Measurements from ENCODE around the gene TNFRSF12A.

DNA sequence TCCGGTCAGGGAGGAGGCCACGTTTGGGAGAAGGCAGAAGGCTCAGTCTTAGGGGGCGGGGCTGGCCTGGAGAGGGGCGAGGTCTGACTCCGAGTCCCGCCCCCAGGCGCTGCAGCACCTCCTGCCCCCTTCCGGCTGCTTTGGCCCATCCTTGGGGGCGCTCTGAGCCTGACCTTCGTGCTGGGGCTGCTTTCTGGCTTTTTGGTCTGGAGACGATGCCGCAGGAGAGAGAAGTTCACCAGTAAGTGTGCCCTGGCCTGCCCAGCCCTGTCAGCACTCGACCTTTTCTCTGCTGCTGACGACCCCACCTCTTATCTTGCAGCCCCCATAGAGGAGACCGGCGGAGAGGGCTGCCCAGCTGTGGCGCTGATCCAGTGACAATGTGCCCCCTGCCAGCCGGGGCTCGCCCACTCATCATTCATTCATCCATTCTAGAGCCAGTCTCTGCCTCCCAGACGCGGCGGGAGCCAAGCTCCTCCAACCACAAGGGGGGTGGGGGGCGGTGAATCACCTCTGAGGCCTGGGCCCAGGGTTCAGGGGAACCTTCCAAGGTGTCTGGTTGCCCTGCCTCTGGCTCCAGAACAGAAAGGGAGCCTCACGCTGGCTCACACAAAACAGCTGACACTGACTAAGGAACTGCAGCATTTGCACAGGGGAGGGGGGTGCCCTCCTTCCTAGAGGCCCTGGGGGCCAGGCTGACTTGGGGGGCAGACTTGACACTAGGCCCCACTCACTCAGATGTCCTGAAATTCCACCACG is 1.5 kb downstream of the TNFRSF12A start:
- TF ChIP-seq SP1 (IDR thresholded peaks at IDR 0.05) (no peak), FOXK2 (IDR thresholded peaks at IDR 0.05) (no peak), NFRKB (IDR thresholded peaks at IDR 0.05) (no peak), LEF1 (IDR thresholded peaks at IDR 0.05; ENCODE audit: borderline replicate concordance) (no peak), BHLHE40 (IDR thresholded peaks at IDR 0.05; ENCODE audit: borderline replicate concordance) (no peak), HDGF (IDR thresholded peaks at IDR 0.05; ENCODE audit: borderline replicate concordance) (no peak), FOXA1 (IDR thresholded peaks at IDR 0.05) (no peak), FOXM1 (IDR thresholded peaks at IDR 0.05; ENCODE audit: borderline replicate concordance) (no peak), ZNF384 (IDR thresholded peaks at IDR 0.05) (no peak), ELF4 (IDR thresholded peaks at IDR 0.05) (no peak), ARNT (IDR thresholded peaks at IDR 0.05) (no peak)
- TF ChIP-seq, protein P1, sequence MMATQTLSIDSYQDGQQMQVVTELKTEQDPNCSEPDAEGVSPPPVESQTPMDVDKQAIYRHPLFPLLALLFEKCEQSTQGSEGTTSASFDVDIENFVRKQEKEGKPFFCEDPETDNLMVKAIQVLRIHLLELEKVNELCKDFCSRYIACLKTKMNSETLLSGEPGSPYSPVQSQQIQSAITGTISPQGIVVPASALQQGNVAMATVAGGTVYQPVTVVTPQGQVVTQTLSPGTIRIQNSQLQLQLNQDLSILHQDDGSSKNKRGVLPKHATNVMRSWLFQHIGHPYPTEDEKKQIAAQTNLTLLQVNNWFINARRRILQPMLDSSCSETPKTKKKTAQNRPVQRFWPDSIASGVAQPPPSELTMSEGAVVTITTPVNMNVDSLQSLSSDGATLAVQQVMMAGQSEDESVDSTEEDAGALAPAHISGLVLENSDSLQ (IDR thresholded peaks at IDR 0.05), result no peak

Data from HEK293T (cell line).